ENCODE data around the gene CAPN12. TPM values are rescaled to one million over a fixed set of nuclear protein-coding genes. Genes with fewer than 3 reads are reported as not detected.

Gene CAPN12
- total RNA-seq, 2 experiments from 2014 or later, result 1.2 to 2.6 TPM

DNA sequence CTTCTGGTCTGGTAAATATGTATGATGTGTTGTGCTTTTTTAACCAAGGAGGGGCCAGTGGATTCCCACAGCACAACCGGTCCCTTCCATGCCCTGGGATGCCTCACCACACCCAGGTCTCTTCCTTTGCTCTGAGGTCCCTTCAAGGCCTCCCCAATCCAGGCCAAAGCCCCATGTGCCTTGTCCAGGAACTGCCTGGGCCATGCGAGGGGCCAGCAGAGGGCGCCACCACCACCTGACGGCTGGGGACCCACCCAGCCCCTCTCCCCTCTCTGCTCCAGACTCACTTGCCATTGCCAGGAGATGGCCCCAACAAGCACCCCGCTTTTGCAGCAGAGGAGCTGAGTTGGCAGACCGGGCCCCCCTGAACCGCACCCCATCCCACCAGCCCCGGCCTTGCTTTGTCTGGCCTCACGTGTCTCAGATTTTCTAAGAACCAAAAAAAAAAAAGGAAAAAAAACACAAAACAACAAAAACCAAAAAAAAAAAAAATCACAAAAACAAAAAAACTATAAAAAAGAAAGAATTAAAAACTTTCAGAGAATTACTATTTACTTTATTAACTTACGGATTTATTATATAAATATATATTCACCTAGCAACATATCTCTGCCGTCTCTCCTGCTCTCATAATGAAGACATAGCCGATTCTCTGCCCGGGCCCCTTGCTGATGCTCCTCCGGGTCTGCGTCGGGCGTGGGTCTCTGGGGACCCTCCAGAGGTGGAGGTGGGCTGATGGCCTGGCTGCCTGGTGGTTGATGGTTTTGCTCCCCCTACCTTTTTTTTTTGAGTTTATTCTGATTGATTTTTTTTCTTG lies 14.4 kb downstream of the CAPN12 start:
- H4K20me1 ChIP-seq (ENCODE audit: insufficient read depth, low read length), result no peaks in the 10 kb centered on the region
- no peaks in the 10 kb centered on the region for H3K9me3 ChIP-seq (ENCODE audit: low read length)
- peak; percentile 73 for DNase-seq (ENCODE audit: low spot score)
- intact Hi-C loops (cut with micrococcal nuclease; ENCODE audit: unreplicated experiment), result loop anchor here (1.0 to 10.0 kb wide), 3 partner anchors 185 to 215 kb away; partner anchors contain the start of genes MRPS12 and SARS2
- peaks cover 14% of the 10 kb centered on the region for H3K4me1 ChIP-seq (ENCODE audit: insufficient read depth, low read length, poor library complexity, severe bottlenecking)
- H3K36me3 ChIP-seq (ENCODE audit: insufficient read depth, low read length), result peaks cover 26% of the 10 kb centered on the region; the same call in 1 of the 2 replicates
- TF ChIP-seq CTCF (conservative IDR thresholded peaks at IDR 0.05; ENCODE audit: low read length) (peak; percentile 91), EZH2phosphoT487 (IDR thresholded peaks at IDR 0.05; ENCODE audit: borderline replicate concordance, low read depth, low read length) (no peak)
- CTCF ChIA-PET (ENCODE audit: unreplicated experiment), result no interaction called here
- no peak overlapping the region for H3K27ac ChIP-seq (ENCODE audit: low read depth, low read length, poor library complexity, severe bottlenecking)
- H3K79me2 ChIP-seq (ENCODE audit: insufficient read depth, low read depth, low read length), result no peaks in the 10 kb centered on the region
- BruUV-seq (replicated peaks), result TSS peak; percentile 90
- H2AFZ ChIP-seq (ENCODE audit: low read length), result no peak overlapping the region
- no peak overlapping the region for H3K4me3 ChIP-seq (ENCODE audit: low read depth, low read length, poor library complexity, severe bottlenecking)
- H3K9me2 ChIP-seq (ENCODE audit: insufficient read depth, low read length), result no peaks in the 10 kb centered on the region
- POLR2A ChIA-PET, result no interaction called here
- no peak overlapping the region for H3K4me2 ChIP-seq (ENCODE audit: low read length)

DNA sequence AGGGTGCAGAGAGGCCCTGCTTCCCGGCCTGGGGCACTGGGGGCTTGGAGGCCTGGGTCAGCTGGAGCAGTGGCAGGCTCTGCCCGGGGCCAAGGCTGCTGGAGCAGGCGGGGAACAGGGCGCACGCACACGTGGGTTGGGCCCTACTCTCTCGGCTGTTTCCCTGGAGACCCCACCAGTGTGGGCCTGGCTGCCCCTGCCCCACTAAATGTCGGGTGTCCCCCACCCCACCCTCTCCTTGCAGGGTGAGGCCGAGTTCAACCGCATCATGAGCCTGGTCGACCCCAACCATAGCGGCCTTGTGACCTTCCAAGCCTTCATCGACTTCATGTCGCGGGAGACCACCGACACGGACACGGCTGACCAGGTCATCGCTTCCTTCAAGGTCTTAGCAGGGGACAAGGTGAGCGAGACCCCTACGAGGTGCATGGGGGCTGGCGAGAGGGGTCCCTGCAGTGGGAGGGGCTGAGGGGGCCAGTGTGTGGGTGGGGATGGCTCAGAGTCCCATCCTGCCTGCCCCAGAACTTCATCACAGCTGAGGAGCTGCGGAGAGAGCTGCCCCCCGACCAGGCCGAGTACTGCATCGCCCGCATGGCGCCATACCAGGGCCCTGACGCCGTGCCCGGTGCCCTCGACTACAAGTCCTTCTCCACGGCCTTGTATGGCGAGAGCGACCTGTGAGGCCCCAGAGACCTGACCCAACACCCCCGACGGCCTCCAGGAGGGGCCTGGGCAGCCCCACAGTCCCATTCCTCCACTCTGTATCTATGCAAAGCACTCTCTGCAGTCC lies 15.3 kb downstream of the CAPN12 start:
- Histone ChIP-seq H3K27ac (ENCODE audit: low read depth, low read length, poor library complexity, severe bottlenecking) (no peak overlapping the region), H3K9me3 (ENCODE audit: low read length) (no peaks in the 10 kb centered on the region), H4K20me1 (ENCODE audit: insufficient read depth, low read length) (no peaks in the 10 kb centered on the region), H2AFZ (ENCODE audit: low read length) (no peak overlapping the region), H3K4me1 (ENCODE audit: insufficient read depth, low read length, poor library complexity, severe bottlenecking) (peaks cover 5% of the 10 kb centered on the region), H3K4me3 (ENCODE audit: low read depth, low read length, poor library complexity, severe bottlenecking) (no peak overlapping the region), H3K79me2 (ENCODE audit: insufficient read depth, low read depth, low read length) (no peaks in the 10 kb centered on the region), H3K36me3 (ENCODE audit: insufficient read depth, low read length) (peaks cover 35% of the 10 kb centered on the region; the same call in 1 of the 2 replicates), H3K4me2 (ENCODE audit: low read length) (no peak overlapping the region), H3K9me2 (ENCODE audit: insufficient read depth, low read length) (no peaks in the 10 kb centered on the region)
- TF ChIP-seq CTCF (conservative IDR thresholded peaks at IDR 0.05; ENCODE audit: low read length) (no peak), EZH2phosphoT487 (IDR thresholded peaks at IDR 0.05; ENCODE audit: borderline replicate concordance, low read depth, low read length) (no peak)
- ChIA-PET CTCF (ENCODE audit: unreplicated experiment) (no interaction called here), POLR2A (interaction anchor here (0.5 kb wide), 1 partner anchor 259 kb away, joined by 5 read pairs; no protein-coding TSS in a partner anchor)
- intact Hi-C loops (cut with micrococcal nuclease; ENCODE audit: unreplicated experiment), result loop anchor here (1.0 to 10.0 kb wide), 3 partner anchors 184 to 214 kb away; partner anchors contain the start of genes MRPS12 and SARS2
- no peak for DNase-seq (ENCODE audit: low spot score)
- no TSS peak for BruUV-seq (replicated peaks)
